ENCODE data around the gene WWTR1. TPM values are rescaled to one million over a fixed set of nuclear protein-coding genes. Genes with fewer than 3 reads are reported as not detected.

Gene WWTR1
- total RNA-seq, 1 experiment from 2014 or later = 84.9 TPM

- DNase-seq (ENCODE audit: low spot score) = no peak
Measured at GRCh38 chr3:149623824-149624223, 34.0 kb downstream of the WWTR1 start.

GRCh38 chr3:149621218-149622005 is 36.4 kb downstream of the WWTR1 start:
- DNase-seq (ENCODE audit: low spot score) = peak; percentile 93

- DNase-seq (ENCODE audit: low spot score) = peak; percentile 37
Measured at GRCh38 chr3:149620291-149621020, 37.4 kb downstream of the WWTR1 start.

DNA sequence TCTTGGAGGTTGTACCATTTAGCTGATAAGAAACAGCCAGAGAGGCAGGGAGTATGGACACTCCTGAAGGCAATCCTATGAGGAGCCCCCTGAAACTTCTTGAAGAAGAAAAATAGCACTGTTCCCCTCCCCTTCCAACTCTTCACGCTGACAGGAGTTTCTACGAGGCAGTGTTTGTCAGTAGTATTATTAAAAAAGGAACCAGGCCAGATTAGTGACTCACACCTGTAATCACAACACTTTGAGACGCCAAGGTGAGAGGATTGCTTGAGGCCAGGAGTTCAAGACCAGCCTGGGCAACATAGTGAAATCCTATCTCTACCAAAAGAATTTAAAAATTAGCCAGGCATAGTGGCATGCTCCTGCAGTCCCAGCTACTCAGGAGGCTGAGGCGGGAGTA is 38.7 kb downstream of the WWTR1 start:
- no peak for DNase-seq (ENCODE audit: low spot score)

DNA sequence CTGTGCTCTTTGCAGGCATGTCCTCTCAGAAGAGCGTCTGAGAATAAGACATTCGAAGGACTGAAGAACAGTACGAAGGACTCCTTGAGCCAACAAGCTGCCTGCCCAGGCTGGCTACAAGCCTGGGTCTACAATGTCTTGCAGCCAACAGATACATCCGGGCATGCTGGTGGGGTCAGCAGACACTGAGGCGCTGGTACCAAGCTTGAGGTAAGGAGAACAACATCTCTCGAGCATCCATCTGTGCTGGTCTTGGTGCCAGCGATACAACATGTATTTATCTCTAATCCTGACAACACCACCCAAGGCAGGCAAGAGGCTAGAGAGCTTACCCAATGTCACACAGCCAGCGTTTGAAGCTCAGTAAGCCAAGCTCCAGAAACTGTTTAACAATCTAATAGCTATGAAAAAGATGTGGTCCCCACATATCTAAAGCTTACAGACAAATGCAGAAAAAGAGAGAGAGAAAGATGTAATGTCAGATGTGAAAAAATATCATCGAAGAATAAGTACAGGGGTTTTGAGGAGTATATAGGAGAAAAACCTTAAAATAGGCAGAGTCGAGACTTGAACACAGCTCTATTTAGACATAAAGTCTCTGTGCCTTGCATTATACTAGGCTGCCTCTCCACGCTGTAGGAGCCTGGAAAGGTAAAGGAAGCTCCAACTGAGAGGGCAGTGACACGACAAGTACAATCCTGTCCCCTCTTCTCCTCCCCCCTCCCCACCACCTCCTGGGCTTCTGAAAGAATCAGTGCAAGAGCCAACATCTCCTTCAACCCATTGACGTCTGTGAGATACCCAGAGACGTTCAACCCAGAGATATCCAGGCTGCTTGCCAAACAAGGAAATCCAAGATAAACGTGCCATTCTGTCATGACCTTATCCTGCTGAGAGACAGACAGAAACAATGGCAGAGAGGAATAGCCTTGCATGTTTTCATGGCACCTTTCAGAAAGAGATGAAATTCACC is 39.4 kb downstream of the WWTR1 start:
- peak; percentile 12 for DNase-seq (ENCODE audit: low spot score)

GRCh38 chr3:149615731-149616221 is 42.0 kb downstream of the WWTR1 start:
- peak; percentile 30 for DNase-seq (ENCODE audit: low spot score)

DNA sequence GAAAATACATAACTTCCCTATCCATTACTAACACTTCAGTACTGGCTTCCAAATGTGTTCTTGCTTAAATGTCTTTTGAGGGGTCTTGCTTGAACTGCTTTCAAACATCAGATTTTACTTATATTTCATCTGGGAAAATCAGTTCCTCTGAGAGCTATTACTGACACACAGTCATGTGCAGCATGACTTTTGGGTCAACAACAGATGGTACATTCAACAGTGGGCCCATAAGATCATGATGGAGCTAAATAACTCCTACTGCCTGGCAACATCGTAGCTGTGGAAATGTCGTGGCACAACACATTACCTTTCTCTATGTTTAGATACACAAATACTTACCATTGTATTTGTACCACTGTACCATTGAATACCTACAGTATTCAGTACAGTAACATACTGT is 43.8 kb downstream of the WWTR1 start:
- DNase-seq (ENCODE audit: low spot score) = no peak

DNA sequence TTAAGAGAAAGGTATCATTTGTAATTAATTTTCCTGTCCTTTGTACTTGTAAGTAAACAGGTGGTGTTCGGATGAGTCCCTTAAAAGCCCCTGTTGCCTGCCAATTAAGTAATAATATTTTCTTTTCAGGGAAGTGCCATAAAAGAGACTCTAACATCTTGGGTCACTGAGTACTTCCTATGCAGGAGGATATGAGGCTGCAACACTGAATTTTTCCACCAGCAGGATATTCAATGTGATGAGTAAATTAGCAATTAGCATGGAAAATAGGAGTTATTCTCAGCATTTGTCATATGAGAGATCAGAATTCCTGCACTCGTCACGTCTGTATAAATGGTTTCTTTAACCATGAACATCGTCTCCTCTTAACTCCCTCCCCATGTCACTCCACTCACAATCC is 45.4 kb downstream of the WWTR1 start:
- DNase-seq (ENCODE audit: low spot score) = no peak

- no peak for DNase-seq (ENCODE audit: low spot score)
Measured at GRCh38 chr3:149611149-149611548, 46.7 kb downstream of the WWTR1 start.

DNA sequence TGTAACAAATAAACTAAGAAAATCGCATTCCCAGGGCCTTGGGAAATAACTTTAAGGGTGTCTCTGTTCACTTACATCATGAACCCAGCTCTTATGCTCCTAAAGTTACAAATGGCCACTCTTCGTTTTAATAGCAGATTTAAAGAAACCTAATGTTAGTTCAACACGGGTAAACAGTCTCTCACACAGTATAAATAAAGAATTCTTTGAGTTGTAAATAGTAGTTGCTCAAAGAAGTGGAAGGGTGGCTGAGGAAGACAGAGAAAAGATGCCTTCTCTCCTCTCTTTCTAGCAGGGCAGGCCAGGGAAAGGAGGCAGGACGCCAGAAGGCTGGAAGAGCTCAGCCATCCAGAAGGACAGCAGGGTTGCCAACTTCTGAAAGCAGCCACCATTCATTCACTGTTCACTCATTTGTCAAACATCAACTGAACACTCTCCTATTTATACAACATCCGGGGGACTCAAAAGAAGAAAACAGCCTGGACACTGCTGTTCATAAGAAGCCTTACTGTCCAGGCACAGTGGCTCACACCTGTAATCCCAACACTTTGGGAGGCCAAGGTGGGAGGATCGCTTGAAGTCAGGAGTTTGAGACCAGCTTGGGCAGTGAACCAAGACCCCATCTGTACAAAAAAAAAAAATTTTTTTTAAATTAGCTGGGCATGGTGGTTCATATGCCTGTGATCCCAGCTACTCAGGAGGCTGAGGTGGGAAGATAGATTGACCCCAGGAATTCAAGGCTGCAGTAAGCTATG is 47.3 kb downstream of the WWTR1 start:
- DNase-seq (ENCODE audit: low spot score) = no peak

GRCh38 chr3:149609595-149609994 is 48.2 kb downstream of the WWTR1 start:
- DNase-seq (ENCODE audit: low spot score) = no peak

DNA sequence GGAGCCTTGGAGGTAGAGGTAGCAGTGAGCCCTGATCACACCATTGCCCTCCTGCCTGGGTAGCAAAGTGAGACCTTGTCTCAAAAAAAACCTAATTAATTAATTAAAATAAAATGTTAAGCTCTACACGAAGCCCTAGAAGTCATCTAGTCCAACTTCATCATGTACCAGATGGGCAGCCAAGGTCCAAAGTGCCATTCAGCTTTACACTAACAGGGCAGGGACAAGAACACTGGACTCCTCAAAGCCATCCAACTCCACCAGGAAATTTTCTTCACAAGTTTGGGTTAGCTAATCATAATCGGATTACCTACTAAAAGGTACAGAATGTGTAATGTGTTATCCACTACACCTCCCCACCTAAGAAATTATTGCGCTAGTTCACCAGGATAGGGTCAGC is 48.8 kb downstream of the WWTR1 start:
- no peak for DNase-seq (ENCODE audit: low spot score)

- DNase-seq (ENCODE audit: low spot score) = no peak
Measured at GRCh38 chr3:149605902-149606301, 51.9 kb downstream of the WWTR1 start.

GRCh38 chr3:149604125-149604875 is 53.5 kb downstream of the WWTR1 start:
- no peak for DNase-seq (ENCODE audit: low spot score)

GRCh38 chr3:149603126-149604074 is 54.4 kb downstream of the WWTR1 start:
- peak; percentile 65 for DNase-seq (ENCODE audit: low spot score)

DNA sequence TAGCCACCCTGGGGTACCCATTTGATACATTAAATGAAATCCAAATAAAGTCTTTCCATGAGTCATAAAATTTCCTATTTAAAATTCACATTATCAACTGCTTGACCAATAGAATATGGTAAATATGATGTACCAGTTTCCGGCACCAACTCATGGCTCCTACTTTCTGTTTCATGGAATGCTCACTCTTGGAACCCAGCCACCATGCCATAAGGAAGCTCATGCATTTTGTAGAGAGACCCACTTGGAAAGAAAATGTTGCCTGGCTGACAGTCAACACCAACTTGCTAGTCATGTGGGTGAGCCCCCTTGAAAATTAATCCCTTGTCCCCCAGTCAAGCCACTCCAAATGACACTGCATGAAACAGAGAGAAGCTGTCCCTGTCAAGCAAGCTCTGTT is 57.2 kb downstream of the WWTR1 start:
- no peak for DNase-seq (ENCODE audit: low spot score)

GRCh38 chr3:149599236-149599635 is 58.6 kb downstream of the WWTR1 start:
- DNase-seq (ENCODE audit: low spot score) = no peak

- peak; percentile 80 for DNase-seq (ENCODE audit: low spot score)
Measured at GRCh38 chr3:149596134-149596770, 61.6 kb downstream of the WWTR1 start.
